GM21526 (cell line): ENCODE measurements around the gene LRRC17.
"Not testable (repeated sequence)": the region's sequence is repeated elsewhere in the genome, so short reads cannot be mapped to it uniquely, and the experiment has no call there.

Experiments
- ATAC-seq: cut with Tn5 transposase; IDR thresholded peaks from one replicate; pipeline ENCODE4 v1.9.1; 2021; ENCODE audit warnings: moderate library complexity; ENCODE audit not compliant: unreplicated experiment, low FRiP score

The LRRC17 gene

GRCh38 chr7:102897211-102897631 is 15.6 kb upstream of the LRRC17 start:
- no peak for ATAC-seq

- ATAC-seq: no peak
Observed at GRCh38 chr7:102897856-102898531, 14.8 kb upstream of the LRRC17 start.

GRCh38 chr7:102898532-102898859 is 14.3 kb upstream of the LRRC17 start:
- no peak for ATAC-seq

GRCh38 chr7:102902052-102902451 is 10.7 kb upstream of the LRRC17 start:
- ATAC-seq: not testable (repeated sequence)

DNA sequence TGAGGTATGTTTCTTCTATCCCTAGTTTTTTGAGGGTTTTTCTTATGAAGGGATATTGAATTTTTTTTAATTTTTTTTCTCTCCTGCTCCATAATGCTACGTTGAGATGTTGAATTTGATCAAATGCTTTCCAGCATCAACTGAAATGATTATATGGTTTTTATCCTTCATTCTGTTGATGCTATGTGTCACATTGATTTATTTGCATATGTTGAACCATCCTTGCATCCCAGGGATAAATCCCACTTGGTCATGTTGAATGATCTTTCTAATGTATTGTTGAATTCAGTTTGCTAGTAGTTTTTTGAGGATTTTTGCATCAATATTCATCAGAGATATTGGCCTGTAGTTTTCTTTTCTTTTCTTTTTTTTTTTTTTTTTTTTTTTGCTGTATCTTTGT is 9.2 kb upstream of the LRRC17 start:
- not testable (repeated sequence) for ATAC-seq

DNA sequence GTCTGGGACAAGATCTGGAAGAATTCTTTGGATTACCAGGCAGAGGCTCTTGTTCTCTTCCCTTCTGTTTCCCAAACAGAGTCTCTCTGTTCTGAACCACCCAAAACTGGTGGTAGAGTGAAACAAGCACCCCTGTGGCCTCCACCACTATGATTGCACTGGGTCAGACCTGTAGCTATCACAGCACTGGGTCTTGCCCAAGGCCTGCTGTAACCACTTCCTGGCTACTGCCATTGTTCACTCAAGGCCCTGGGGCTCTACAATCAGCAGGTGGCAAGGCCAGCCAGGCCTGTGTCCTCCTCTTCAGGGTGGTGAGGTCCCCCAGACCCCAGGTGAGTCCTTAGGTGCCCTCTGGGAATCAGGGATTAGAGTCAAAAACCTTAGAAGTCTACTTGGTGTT is 4.1 kb upstream of the LRRC17 start:
- no peak for ATAC-seq

GRCh38 chr7:102913826-102914225 is 1.0 kb downstream of the LRRC17 start:
- no peak for ATAC-seq

DNA sequence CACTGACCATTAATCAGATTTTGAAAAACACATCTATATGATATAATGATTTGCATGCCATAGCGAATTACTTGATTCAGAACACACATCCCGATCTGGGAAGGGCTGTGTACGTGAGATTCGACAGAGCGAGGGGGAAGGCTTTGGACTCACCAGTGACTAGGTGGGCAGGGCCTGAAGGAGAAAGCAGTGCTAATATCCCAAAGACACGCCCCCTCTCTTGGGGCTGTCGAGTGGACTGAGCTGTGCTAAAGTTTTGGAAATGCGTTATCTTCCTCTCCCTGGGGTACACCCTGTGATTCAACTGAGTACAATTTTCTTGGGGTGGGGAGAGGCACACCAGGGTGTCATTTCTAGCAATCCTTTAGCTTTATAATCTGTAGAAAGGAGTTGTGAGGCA is 1.8 kb downstream of the LRRC17 start:
- no peak for ATAC-seq

DNA sequence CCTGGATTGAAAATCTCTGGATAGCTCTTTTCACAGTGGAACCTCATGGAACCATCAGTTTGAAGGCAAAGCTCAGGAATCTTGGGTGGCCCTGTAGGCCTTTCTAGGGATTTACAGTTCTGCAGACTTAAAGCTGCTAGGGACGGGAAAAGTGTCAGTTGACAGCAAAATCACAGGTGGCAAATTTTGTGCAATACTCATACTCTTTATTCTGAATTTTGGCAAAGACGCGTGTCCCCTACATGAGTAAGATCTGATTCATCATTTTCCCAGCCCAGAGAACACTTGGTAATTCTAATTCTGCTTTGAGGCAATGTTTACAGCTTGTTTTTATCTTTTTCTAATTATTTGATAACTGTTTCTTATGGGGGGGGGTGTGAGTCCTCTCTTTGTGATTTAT is 3.6 kb downstream of the LRRC17 start:
- no peak for ATAC-seq

DNA sequence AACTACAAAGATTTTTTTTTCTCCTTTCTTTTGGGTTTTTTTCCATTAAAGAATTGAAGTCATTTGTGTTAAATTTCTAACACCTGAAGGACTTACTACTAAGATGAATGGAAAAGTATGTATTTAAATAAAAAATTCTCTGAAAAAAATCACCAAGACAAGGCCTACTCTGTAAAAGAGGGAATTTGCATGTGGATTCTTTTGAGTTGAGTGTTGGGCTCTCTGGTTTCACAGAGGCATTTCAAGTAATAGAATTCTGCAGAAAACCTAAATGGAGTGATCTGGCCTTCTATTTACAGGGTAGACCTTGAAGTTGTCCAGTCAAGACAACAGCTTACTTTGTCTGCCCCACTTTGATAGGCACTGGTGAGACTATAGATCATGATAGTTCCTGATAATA is 4.1 kb downstream of the LRRC17 start:
- ATAC-seq: no peak

GRCh38 chr7:102917436-102918353 is 4.9 kb downstream of the LRRC17 start:
- ATAC-seq: no peak

- no peak for ATAC-seq
Observed at GRCh38 chr7:102918845-102919244, 6.0 kb downstream of the LRRC17 start.

GRCh38 chr7:102925976-102926782 is 13.4 kb downstream of the LRRC17 start:
- ATAC-seq: no peak

GRCh38 chr7:102926783-102927140 is 14.0 kb downstream of the LRRC17 start:
- no peak for ATAC-seq

- no peak for ATAC-seq
Observed at GRCh38 chr7:102927312-102927933, 14.6 kb downstream of the LRRC17 start.

DNA sequence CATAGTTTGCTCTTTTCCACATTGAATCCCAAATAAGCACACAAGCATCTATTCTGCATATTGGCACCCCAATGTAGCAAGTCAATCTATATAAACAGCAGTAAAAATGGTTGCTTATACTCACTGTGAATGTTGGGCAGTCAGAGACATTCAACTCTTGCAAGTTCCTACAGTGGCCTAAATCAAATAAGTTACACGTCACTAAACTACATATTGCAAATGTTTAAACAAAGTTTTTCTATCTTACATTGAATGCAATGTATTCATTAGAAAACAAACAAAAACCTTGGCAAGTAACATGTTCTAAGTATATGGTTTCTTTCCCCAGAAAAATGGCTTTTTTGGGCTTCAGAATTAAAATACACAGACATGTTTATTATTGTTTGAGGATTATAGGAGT is 19.0 kb downstream of the LRRC17 start:
- no peak for ATAC-seq

DNA sequence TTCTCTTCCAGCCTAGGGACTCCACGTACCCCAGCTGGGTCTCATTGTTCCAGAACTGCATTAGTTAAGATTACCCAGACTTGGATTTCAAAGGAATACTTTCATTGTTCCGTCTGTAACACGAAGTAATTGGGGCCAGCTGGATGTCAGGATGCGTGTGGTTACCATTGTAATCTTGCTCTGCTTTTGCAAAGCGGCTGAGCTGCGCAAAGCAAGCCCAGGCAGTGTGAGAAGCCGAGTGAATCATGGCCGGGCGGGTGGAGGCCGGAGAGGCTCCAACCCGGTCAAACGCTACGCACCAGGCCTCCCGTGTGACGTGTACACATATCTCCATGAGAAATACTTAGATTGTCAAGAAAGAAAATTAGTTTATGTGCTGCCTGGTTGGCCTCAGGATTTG is 21.0 kb downstream of the LRRC17 start:
- ATAC-seq: no peak

DNA sequence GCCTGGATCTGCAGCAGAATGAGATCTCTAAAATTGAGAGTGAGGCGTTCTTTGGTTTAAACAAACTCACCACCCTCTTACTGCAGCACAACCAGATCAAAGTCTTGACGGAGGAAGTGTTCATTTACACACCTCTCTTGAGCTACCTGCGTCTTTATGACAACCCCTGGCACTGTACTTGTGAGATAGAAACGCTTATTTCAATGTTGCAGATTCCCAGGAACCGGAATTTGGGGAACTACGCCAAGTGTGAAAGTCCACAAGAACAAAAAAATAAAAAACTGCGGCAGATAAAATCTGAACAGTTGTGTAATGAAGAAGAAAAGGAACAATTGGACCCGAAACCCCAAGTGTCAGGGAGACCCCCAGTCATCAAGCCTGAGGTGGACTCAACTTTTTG is 21.4 kb downstream of the LRRC17 start:
- ATAC-seq: no peak

- no peak for ATAC-seq
Observed at GRCh38 chr7:102934701-102935100, 21.9 kb downstream of the LRRC17 start.

- ATAC-seq: no peak
Observed at GRCh38 chr7:102935450-102936115, 22.8 kb downstream of the LRRC17 start.
